Gastrocnemius medialis (tissue), 4 donors: ENCODE measurements around the gene TMEM108. TPM values are rescaled to one million over a fixed set of nuclear protein-coding genes. Genes with fewer than 3 reads are reported as not detected.

Experiments
- ATAC-seq, 2 donors: fragments of 150-250 bp; one replicate each; pipeline ENCODE4 v1.9.1; 2016
- DNase-seq, 2 donors: peaks; one replicate each; pipeline ENCODE4 v3.0.0-alpha.2; 2019
- H3K27ac ChIP-seq, 4 donors: fragments of 200-600 bp; sonication (generic); 1 replicate in 1 of 4; 2 replicates in 3 of 4; pipeline ENCODE4 v1.5.1; 2016 to 2018; ENCODE audit warnings: mild to moderate bottlenecking in 2 of 4, moderate library complexity in 1 of 4
- H3K27me3 ChIP-seq, 3 donors: fragments of 200-600 bp; sonication (generic) in 2 of 3; 1 replicate in 1 of 3; 2 replicates in 2 of 3; pipeline versions ENCODE4 v1.5.1 to v1.6.0; 2016 to 2019; ENCODE audit warnings: mild to moderate bottlenecking in 1 of 3, moderate library complexity in 1 of 3
- H3K36me3 ChIP-seq, 2 donors: fragments of 200-600 bp; sonication (generic) in 1 of 2; one replicate each; pipeline ENCODE4 v1.5.1; 2017 to 2018
- H3K4me1 ChIP-seq, 2 donors: fragments of 200-600 bp; sonication (generic) in 1 of 2; one replicate each; pipeline ENCODE4 v1.5.1; 2016 to 2017; ENCODE audit warnings: mild to moderate bottlenecking in 2 of 2
- H3K4me3 ChIP-seq, 4 donors: fragments of 200-600 bp; sonication (generic) in 3 of 4; 1 replicate in 1 of 4; 2 replicates in 3 of 4; pipeline ENCODE4 v1.5.1; 2016 to 2019; ENCODE audit warnings: mild to moderate bottlenecking in 2 of 4
- H3K9me3 ChIP-seq, 3 donors: fragments of 200-600 bp; sonication (generic) in 2 of 3; 1 replicate in 1 of 3; 2 replicates in 2 of 3; pipeline ENCODE4 v1.5.1; 2016 to 2019
- POLR2A ChIP-seq, 2 donors: fragments of 450-650 bp; IDR thresholded peaks; one replicate each; pipeline ENCODE4 v1.6.1; 2017; ENCODE audit warnings: antibody characterized with exemption in 2 of 2, mild to moderate bottlenecking in 2 of 2, moderate library complexity in 2 of 2
- in situ Hi-C, 4 donors: fragments of 200-750 bp; cut with MboI; loops; one replicate each; pipeline versions ENCODE4 v1.15.0 to v1.8.0; 2017; ENCODE audit warnings: low sequenced_read_pairs in 4 of 4
- intact Hi-C: fragments of 100-400 bp; cut with DNase I; formaldehyde crosslinking; loops from one replicate; pipeline ENCODE4 v1.15.1; 2023; ENCODE audit warnings: low total_unique reads
- total RNA-seq, 4 donors: library from RNA; depleted of rRNA; stranded (reverse); fragments of >200 nt; gene quantifications; one replicate each; pipeline versions ENCODE4 v1.1.0 to v1.2.3, GENCODE V29; 2016
- TF ChIP-seq, protein P1 (sequence below), 5 experiments: fragments of 450-650 bp in 3 of 5; fragments of 200-600 bp in 2 of 5; sonication (generic) in 2 of 5; IDR thresholded peaks in 4 of 5; conservative IDR thresholded peaks in 1 of 5; 1 replicate in 4 of 5; 2 replicates in 1 of 5; pipeline ENCODE4 v1.5.1; 2016 to 2019; ENCODE audit warnings: antibody characterized with exemption in 5 of 5, mild to moderate bottlenecking in 3 of 5, moderate library complexity in 3 of 5

TMEM108 gene
- total RNA-seq, 4 donors from 2014 or later = 1.1 to 3.7 (median 2.4) TPM

DNA sequence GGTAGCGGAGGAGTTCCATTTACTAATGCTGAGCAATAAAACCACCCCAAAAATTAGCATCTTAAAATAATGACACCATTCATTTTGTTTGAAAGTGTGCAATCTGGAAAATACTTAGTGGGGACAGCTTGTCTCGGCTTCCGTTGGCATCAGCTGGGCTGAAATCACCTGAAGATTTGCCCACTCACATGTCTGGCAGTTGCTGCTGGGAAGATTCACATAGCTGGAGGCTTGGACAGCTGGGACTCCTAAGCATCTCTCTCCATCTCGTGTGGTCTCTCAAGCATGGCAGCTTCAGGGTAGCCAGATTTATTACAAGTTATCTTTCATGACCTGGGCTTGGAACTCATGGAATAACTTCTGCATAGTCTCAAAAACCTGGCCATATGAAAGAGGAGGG is 323.2 kb downstream of the TMEM108 start:
- Histone ChIP-seq H3K27me3 (no peaks in the 10 kb centered on the region), H3K9me3 (no peaks in the 10 kb centered on the region), H3K4me3 (no peak overlapping the region), H3K36me3 (no peaks in the 10 kb centered on the region), H3K27ac (no peak overlapping the region), H3K4me1 (no peaks in the 10 kb centered on the region)
- DNase-seq = no peak
- intact Hi-C loops (no loop called here), in situ Hi-C loops (no loop called here)
- TF ChIP-seq, protein P1, sequence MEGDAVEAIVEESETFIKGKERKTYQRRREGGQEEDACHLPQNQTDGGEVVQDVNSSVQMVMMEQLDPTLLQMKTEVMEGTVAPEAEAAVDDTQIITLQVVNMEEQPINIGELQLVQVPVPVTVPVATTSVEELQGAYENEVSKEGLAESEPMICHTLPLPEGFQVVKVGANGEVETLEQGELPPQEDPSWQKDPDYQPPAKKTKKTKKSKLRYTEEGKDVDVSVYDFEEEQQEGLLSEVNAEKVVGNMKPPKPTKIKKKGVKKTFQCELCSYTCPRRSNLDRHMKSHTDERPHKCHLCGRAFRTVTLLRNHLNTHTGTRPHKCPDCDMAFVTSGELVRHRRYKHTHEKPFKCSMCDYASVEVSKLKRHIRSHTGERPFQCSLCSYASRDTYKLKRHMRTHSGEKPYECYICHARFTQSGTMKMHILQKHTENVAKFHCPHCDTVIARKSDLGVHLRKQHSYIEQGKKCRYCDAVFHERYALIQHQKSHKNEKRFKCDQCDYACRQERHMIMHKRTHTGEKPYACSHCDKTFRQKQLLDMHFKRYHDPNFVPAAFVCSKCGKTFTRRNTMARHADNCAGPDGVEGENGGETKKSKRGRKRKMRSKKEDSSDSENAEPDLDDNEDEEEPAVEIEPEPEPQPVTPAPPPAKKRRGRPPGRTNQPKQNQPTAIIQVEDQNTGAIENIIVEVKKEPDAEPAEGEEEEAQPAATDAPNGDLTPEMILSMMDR (IDR thresholded peaks at IDR 0.05 in 4 of 5, conservative IDR thresholded peaks at IDR 0.05 in 1 of 5) = no peak
- TF ChIP-seq POLR2A (IDR thresholded peaks at IDR 0.05) = no peak
- no peak for ATAC-seq

DNA sequence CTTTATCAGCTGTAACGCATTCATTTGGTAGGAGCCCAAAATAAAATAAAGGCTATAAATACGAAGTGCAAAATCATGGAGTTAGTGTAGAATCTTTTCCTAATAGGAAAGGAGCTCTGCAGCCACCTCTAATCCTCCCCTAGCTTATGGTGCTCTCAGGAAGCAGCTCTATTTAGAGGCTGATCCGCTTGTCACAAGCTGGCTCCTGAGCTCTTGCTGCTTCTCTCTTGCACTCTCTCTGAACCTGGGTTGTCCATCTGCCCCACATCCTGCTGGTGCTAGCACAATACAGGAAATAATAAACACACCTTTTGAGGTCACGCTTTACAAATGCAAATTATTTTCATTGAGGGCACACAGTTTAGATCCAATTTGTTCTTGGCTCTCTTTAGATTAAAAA is 324.3 kb downstream of the TMEM108 start:
- DNase-seq (no peak), ATAC-seq (no peak)
- H3K9me3 ChIP-seq = no peaks in the 10 kb centered on the region
- no peaks in the 10 kb centered on the region for H3K36me3 ChIP-seq
- H3K4me1 ChIP-seq = no peaks in the 10 kb centered on the region
- no peak overlapping the region for H3K4me3 ChIP-seq
- H3K27me3 ChIP-seq = no peaks in the 10 kb centered on the region
- H3K27ac ChIP-seq = no peak overlapping the region
- TF ChIP-seq POLR2A (IDR thresholded peaks at IDR 0.05) = no peak
- TF ChIP-seq, protein P1 (IDR thresholded peaks at IDR 0.05 in 4 of 5, conservative IDR thresholded peaks at IDR 0.05 in 1 of 5) = no peak
- intact Hi-C loops (no loop called here), in situ Hi-C loops (no loop called here)

DNA sequence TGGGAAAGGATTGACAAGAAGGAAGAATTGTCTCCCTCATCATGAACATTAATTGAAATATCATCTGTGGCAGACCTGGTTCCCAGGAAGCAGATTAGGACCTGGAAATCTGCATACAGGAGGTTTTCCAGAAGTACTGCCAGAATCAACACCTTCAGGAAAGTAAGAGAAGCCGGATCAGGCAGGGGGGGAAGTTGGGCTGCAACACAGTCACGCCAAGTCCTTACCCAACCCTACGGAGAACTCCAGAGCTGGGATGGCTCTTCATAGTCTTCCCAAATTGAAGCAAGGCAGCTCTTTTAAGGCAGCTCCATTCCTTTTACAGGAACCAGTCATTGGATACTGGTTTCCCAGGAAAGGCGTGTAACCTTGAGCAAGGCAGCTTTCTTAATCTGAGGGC is 326.5 kb downstream of the TMEM108 start:
- Histone ChIP-seq H3K36me3 (no peaks in the 10 kb centered on the region), H3K27me3 (no peaks in the 10 kb centered on the region), H3K4me3 (no peak overlapping the region), H3K9me3 (no peaks in the 10 kb centered on the region), H3K27ac (no peak overlapping the region), H3K4me1 (no peaks in the 10 kb centered on the region)
- ATAC-seq (no peak), DNase-seq (no peak)
- TF ChIP-seq, protein P1 (IDR thresholded peaks at IDR 0.05 in 4 of 5, conservative IDR thresholded peaks at IDR 0.05 in 1 of 5) = no peak
- TF ChIP-seq POLR2A (IDR thresholded peaks at IDR 0.05) = no peak
- in situ Hi-C loops = no loop called here
- intact Hi-C loops = no loop called here

DNA sequence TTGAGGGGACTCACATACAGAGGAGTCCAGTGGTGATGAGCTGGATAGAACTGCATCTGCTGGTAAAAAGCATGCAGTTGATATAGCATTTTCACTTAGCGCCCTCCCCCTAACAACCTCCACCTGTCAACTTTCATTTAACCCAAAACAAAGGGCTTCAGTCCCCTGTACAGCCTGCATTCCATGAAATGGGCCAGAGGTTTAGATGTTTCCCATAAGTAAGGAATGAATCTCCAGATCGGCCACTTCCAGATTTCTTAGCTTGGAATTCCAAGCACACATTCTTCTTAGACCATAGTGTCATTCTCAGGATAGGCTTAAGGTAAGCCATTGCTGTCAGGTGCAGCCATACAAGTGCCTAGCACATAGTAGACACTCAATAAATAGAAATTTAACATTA is 328.7 kb downstream of the TMEM108 start:
- in situ Hi-C loops (no loop called here), intact Hi-C loops (no loop called here)
- Histone ChIP-seq H3K4me3 (no peak overlapping the region), H3K4me1 (no peaks in the 10 kb centered on the region), H3K27me3 (no peaks in the 10 kb centered on the region), H3K27ac (no peak overlapping the region), H3K9me3 (no peaks in the 10 kb centered on the region), H3K36me3 (no peaks in the 10 kb centered on the region)
- no peak for TF ChIP-seq POLR2A (IDR thresholded peaks at IDR 0.05)
- TF ChIP-seq, protein P1 (IDR thresholded peaks at IDR 0.05 in 4 of 5, conservative IDR thresholded peaks at IDR 0.05 in 1 of 5) = no peak
- ATAC-seq (no peak), DNase-seq (no peak)

DNA sequence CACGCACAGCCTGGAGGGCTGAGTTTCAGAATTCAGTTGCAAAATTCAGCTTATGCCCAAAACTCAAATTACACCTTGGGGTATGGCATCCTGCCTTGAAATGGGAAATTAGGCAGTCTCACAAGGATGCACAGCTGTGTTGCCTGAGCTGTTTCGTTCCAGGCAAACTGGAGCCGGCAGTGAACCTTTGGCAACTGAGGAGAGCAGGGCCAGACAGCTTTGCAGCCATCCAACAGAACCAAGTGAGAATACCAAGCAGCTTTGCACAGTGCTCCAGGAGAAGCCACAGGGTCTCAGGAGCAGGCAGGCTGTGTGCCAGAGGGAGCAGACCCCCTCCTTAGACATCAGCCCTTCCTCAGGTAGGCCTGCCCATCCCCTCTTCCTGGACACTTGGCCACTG is 329.2 kb downstream of the TMEM108 start:
- Histone ChIP-seq H3K4me1 (no peaks in the 10 kb centered on the region), H3K27ac (no peak overlapping the region), H3K27me3 (no peaks in the 10 kb centered on the region), H3K9me3 (no peaks in the 10 kb centered on the region), H3K36me3 (no peaks in the 10 kb centered on the region), H3K4me3 (no peak overlapping the region)
- no peak for ATAC-seq
- TF ChIP-seq POLR2A (IDR thresholded peaks at IDR 0.05) = no peak
- TF ChIP-seq, protein P1 (IDR thresholded peaks at IDR 0.05 in 4 of 5, conservative IDR thresholded peaks at IDR 0.05 in 1 of 5) = no peak
- no peak for DNase-seq
- intact Hi-C loops = no loop called here
- in situ Hi-C loops = no loop called here
